HCT116 (cell line): Measurements from ENCODE around the gene SSTR3.

ENCODE experiments used
- CTCF ChIP-seq, 3 experiments: fragments of 200-600 bp in 1 of 3; sonication (generic) in 1 of 3; IDR thresholded peaks in 2 of 3; conservative IDR thresholded peaks in 1 of 3; 2 replicates each; pipeline ENCODE4 v1.5.1; 2012 to 2017; ENCODE audit warnings: low read depth in 2 of 3, low read length in 2 of 3, antibody characterized with exemption in 1 of 3, borderline replicate concordance in 1 of 3, control low read depth in 1 of 3, mild to moderate bottlenecking in 1 of 3, mixed read lengths in 1 of 3, mixed run types in 1 of 3, moderate library complexity in 1 of 3; ENCODE audit not compliant: insufficient read depth in 1 of 3
- POLR2A ChIP-seq: IDR thresholded peaks from 2 replicates; pipeline ENCODE4 v1.7.0; 2011; ENCODE audit warnings: borderline replicate concordance; ENCODE audit not compliant: insufficient read depth, insufficient read length; ENCODE audit errors: extremely low read depth
- RAD21 ChIP-seq: IDR thresholded peaks from 2 replicates; pipeline ENCODE4 v1.6.1; 2012; ENCODE audit warnings: low read depth, mild to moderate bottlenecking

- TF ChIP-seq POLR2A (no peak), CTCF (IDR thresholded peaks at IDR 0.05 in 2 of 3, conservative IDR thresholded peaks at IDR 0.05 in 1 of 3; ENCODE audit: borderline replicate concordance in 1 of 3, insufficient read depth in 1 of 3, low read depth in 2 of 3, low read length in 2 of 3) (no peak), RAD21 (no peak)
Measured at GRCh38 chr22:37245740-37246139, 33.5 kb upstream of the SSTR3 start.
